ENCODE data around the gene PEX11G.
A peak's percentile ranks its signal among the peaks of the same experiment; 100 is the strongest.

DNA sequence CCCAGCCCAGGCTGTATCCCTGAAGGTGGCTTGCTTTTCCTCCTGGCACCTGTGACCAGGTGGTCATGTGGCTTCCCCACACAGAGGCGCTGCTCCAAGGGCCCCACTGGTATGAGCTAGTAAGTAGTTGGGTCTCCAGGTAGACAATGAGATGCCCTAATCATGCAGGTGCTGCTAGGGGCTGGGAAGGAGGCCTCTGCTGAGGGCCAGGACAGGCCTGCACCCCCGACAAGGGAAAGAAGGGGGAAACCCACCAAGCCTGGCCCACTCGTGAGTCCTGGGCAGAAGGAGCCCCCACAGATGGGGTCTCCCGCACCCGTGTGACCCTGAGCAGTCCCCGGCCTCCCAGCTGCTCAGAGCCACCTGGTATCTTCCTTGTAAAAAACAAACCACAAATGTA, 13.2 kb downstream of the PEX11G start:
- TF ChIP-seq POLR2A (IDR thresholded peaks at IDR 0.05), result no peak
- TF ChIP-seq CTCF (IDR thresholded peaks at IDR 0.05 in 8 of 11, conservative IDR thresholded peaks at IDR 0.05 in 3 of 11), result no peak
- TF ChIP-seq POLR2AphosphoS5 (IDR thresholded peaks at IDR 0.05), result peak in 1 of 3 donors; percentile 52

Data from spleen (tissue), 7 donors.